ENCODE measurements around the gene IFT172.

IFT172 gene

DNA sequence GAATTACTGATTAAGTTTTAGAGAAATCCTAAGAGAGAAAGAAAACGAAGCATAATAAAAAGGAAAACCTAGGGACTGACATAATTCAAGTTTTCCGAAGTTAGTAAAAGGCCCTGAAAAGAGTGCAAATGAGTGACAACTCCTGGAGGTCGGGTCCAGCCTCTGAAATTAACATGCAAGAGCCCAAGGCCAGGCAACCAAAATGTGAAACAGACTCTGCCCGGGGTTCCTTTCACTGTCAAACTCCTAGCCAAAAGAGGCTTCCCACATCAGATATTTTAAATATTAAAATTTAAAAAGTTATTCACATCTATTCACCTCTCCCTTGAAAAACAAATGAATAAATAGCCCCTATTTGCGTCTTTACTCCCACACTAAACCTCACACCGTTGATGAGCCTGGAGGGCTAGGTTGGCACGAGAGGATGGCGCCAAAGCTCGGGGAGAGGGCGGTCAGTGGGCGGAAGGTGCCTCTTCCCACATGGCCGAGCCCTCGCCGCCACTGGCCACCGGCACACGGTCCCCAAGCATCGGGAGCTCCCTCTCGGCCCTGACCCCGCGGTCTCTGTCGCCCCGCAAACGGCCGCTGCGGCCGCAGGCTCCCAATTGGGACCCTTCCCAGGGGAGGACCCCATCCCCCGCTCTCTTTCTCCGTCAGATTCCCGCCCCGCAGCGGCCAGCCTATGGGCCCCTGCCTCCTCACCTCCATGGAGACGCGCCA is 80.8 kb downstream of the IFT172 start:
- DNase-seq (ENCODE audit: low read depth in 1 of 2, low spot score in 1 of 2): no peak
- TF ChIP-seq JUND (IDR thresholded peaks at IDR 0.05; ENCODE audit: low read depth): no peak
- in situ Hi-C loops (cut with HindIII; ENCODE audit: low pct_unique_long_range_greater_than_20kb, low sequenced_read_pairs): no loop called here

DNA sequence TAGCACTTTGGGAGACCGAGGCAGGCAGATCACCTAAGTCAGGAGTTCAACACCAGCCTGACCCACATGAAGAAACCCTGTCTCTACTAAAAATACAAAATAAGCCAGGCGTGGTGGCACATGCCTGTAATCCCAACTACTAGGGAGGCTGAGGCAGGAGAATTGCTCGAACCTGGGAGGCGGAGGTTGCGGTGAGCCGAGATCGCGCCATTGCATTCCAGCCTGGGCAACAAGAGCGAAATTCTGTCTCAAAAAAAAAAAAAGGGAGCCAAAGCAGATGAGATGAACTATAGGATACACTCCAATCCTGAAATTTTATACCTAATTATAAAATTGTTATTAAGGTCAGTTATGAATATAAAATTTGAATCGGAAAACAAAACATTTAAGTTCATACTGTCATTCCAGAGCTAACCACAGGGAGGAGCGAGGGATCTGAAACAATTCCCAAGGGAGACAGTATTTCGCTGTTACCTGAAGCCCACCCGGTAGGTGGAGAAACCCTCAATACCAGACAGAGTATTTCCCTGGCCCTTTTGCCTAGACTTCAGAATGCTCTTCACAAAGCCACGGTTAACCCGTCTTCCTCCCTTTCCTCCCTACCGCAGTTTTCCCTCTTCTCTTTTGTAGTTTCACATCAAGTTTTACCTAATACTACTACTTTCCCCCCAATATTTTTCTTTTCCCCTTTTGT is 81.6 kb downstream of the IFT172 start:
- peak in 1 of 2 experiments; percentile 57 for DNase-seq (ENCODE audit: low read depth in 1 of 2, low spot score in 1 of 2)
- in situ Hi-C loops (cut with HindIII; ENCODE audit: low pct_unique_long_range_greater_than_20kb, low sequenced_read_pairs): no loop called here
- no peak for TF ChIP-seq JUND (IDR thresholded peaks at IDR 0.05; ENCODE audit: low read depth)

DNA sequence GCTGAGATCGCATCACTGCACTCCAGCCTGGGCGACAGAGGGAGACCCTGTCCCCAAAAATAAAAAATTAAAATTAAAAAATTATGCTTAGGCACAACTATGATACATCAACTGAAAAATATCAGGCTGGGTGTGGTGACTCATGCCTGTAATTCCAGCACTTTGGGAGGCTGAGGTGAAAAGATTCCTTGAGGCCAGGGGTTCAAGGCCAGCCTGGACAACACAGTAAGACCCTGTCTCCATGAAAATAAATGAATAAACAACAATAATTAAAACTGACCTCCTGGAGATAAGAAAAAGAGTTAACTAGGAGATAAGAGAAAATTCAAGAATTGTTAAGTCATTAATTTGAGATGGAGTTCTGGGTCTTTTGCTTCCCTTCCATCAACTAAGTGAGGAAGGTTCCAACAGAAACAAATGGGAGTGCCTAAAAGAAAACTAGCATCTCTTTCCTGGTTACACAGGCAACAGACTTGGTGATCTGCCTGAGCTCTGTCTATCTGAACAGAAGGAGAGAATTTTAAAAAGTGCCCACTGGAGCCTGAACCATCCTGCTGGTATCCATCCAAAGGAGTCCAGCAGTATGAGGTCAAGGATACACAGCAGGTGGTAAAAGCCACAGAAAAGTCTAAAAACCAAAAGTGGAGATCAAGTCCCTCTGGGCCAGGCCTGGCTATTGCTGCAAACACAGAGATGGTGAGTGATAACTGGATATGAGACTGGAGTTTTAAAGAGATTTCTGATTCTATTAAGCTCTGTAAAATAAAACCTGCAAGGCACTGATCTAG is 89.0 kb downstream of the IFT172 start:
- no peak for DNase-seq (ENCODE audit: low read depth in 1 of 2, low spot score in 1 of 2)
- in situ Hi-C loops (cut with HindIII; ENCODE audit: low pct_unique_long_range_greater_than_20kb, low sequenced_read_pairs): no loop called here
- TF ChIP-seq JUND (IDR thresholded peaks at IDR 0.05; ENCODE audit: low read depth): no peak

DNA sequence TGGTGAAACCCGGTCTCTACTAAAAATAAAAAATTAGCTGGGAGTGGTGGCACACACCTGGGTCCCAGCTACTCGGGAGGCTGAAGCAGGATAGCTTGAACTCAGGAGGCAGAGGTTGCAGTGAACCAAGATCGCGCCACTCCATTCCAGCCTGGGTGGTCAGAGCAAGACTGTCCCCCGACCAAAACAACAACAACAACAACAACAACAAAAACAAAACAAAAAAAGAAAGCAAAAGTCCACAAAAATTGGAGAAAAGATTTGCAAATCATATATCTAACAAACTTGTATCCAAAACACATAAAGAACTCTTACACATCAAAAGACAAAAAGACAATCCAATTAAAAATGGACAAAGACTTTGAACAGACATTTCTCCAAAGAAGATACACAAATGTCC is 90.6 kb downstream of the IFT172 start:
- DNase-seq (ENCODE audit: low read depth in 1 of 2, low spot score in 1 of 2): no peak
- no peak for TF ChIP-seq JUND (IDR thresholded peaks at IDR 0.05; ENCODE audit: low read depth)
- in situ Hi-C loops (cut with HindIII; ENCODE audit: low pct_unique_long_range_greater_than_20kb, low sequenced_read_pairs): no loop called here

Data from T47D (cell line).